Parathyroid adenoma (tissue), 2 donors: ENCODE results near the gene ITGB3.
"Not testable (repeated sequence)": the region's sequence is repeated elsewhere in the genome, so short reads cannot be mapped to it uniquely, and the experiment has no call there.

Experiments used
- H2AFZ ChIP-seq: fragments of 300-600 bp; sonication (generic); one replicate; pipeline ENCODE4 v1.7.0; 2017; ENCODE audit warnings: antibody characterized with exemption, mild to moderate bottlenecking
- H3K27ac ChIP-seq: fragments of 300-600 bp; sonication (generic); one replicate; pipeline ENCODE4 v1.7.0; 2017
- H3K27me3 ChIP-seq: fragments of 300-600 bp; sonication (generic); one replicate; pipeline ENCODE4 v1.7.0; 2017; ENCODE audit warnings: low read length; ENCODE audit not compliant: control insufficient read depth, insufficient read depth
- H3K36me3 ChIP-seq: fragments of 300-600 bp; sonication (generic); one replicate; pipeline ENCODE4 v1.7.0; 2017; ENCODE audit warnings: low read length; ENCODE audit not compliant: control insufficient read depth, insufficient read depth
- H3K4me1 ChIP-seq: fragments of 300-600 bp; sonication (generic); one replicate; pipeline ENCODE4 v1.7.0; 2017; ENCODE audit warnings: control low read depth
- H3K4me2 ChIP-seq: fragments of 300-600 bp; sonication (generic); one replicate; pipeline ENCODE4 v1.7.0; 2017; ENCODE audit warnings: low read length
- H3K4me3 ChIP-seq: fragments of 300-600 bp; sonication (generic); one replicate; pipeline ENCODE4 v1.7.0; 2017; ENCODE audit warnings: low read depth, low read length
- H3K79me2 ChIP-seq: fragments of 300-600 bp; sonication (generic); one replicate; pipeline ENCODE4 v1.7.0; 2017; ENCODE audit warnings: control low read depth
- H3K9ac ChIP-seq: fragments of 300-600 bp; sonication (generic); one replicate; pipeline ENCODE4 v1.7.0; 2017; ENCODE audit warnings: mild to moderate bottlenecking
- H3K9me3 ChIP-seq: fragments of 300-600 bp; sonication (generic); one replicate; pipeline ENCODE4 v1.7.0; 2017; ENCODE audit warnings: low read length; ENCODE audit not compliant: control insufficient read depth
- CTCF ChIP-seq: fragments of 300-600 bp; sonication (generic); IDR thresholded peaks from one replicate; pipeline ENCODE4 v1.7.0; 2017; ENCODE audit warnings: antibody characterized with exemption, mild to moderate bottlenecking
- donor health status: primary hyperparathyroidism.

Gene ITGB3

DNA sequence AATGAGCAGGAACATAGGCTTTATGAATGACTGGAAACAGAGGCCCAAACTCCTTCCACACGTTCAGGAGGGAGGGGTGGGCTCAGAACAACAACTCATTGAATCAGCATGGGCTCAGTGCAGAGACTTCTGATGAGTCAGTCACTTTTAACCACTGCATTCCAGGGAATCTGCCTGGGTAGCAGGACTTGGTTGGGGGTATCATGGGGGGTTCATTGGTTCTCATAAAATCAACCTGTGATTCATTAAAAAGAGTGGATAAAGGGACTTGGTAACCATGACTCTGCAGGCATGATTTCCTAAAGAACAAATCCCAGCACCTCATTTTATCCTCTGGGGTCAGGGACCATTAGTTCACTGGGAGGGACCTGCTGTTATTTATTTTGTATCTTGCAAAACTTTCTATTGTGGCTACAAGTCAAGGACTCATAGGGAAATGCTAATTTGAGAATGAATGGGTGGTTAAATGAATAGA, 13.8 kb downstream of the ITGB3 start:
- no peaks in the 10 kb centered on the region for H3K27me3 ChIP-seq
- H3K4me1 ChIP-seq, result peaks cover 3% of the 10 kb centered on the region
- no peak for TF ChIP-seq CTCF
- H3K4me3 ChIP-seq, result no peak overlapping the region
- no peak overlapping the region for H3K4me2 ChIP-seq
- H3K79me2 ChIP-seq, result peaks cover under 1% of the 10 kb centered on the region
- no peaks in the 10 kb centered on the region for H3K9me3 ChIP-seq
- H3K27ac ChIP-seq, result no peak overlapping the region
- H3K36me3 ChIP-seq, result no peaks in the 10 kb centered on the region
- H3K9ac ChIP-seq, result no peak overlapping the region
- peak overlapping the region; percentile 11 for H2AFZ ChIP-seq

DNA sequence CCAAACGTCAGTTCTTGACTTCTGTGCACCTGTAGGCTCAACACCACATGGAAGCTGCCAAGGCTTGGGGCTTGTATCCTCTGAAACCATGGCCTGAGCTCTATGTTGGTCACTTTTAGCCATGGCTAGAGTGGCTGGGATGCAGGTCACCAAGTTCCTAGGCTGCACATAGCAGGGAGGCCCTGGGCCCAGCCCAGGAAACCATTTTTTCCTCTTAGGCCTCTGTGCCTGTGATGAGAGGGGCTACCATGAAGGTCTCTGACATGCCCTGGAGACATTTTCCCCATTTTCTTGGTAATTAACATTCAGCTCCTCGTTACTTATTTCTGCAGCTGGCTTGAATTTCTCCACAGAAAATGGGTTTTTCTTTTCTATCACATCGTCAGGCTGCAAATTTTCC, 15.3 kb downstream of the ITGB3 start:
- peaks cover 15% of the 10 kb centered on the region for H3K4me1 ChIP-seq
- not testable (repeated sequence) for H3K4me3 ChIP-seq, H3K27ac ChIP-seq, H3K27me3 ChIP-seq, H3K79me2 ChIP-seq, H3K4me2 ChIP-seq, H3K9me3 ChIP-seq, H3K36me3 ChIP-seq, H3K9ac ChIP-seq, H2AFZ ChIP-seq

DNA sequence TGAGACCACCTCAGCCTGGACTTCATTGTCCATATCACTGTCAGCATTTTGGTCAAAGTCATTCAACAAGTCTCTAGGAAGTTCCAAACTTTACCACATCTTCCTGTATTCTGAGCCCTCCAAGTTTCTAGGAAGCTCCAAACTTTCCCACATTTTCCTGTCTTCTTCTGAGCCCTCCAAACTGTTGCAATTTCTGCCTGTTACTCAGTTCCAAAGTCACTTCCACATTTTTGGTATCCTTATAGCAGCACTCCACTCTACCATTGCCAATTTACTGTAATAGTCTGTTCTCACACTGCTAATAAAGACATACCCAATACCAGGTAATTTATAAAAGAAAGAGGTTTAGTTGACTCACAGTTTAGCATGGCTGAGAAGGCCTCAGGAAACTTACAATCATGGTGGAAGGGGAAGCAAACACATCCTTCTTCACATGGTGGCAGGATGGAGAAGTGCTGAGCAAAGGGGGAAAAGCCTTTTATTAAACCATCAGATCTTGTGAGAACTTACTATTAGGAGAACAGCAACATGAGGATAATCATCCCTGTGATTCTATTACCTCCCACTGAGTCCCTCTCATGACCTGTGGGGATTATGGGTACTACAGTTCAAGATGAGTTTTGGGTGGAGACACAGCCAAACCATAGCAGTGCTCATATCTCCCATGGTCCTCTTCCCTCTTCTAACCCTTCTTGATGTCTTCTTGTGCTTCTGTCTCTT, 16.1 kb downstream of the ITGB3 start:
- H3K79me2 ChIP-seq, H3K4me3 ChIP-seq, H3K4me2 ChIP-seq, H3K27me3 ChIP-seq, H3K9me3 ChIP-seq, H3K27ac ChIP-seq, H3K9ac ChIP-seq, H2AFZ ChIP-seq, H3K36me3 ChIP-seq: not testable (repeated sequence)
- peaks cover 21% of the 10 kb centered on the region for H3K4me1 ChIP-seq

GRCh38 chr17:47270946-47271705, 17.5 kb downstream of the ITGB3 start:
- H3K36me3 ChIP-seq, result no peaks in the 10 kb centered on the region
- no peak overlapping the region for H3K4me2 ChIP-seq
- no peak for TF ChIP-seq CTCF
- H2AFZ ChIP-seq, result no peak overlapping the region
- no peaks in the 10 kb centered on the region for H3K79me2 ChIP-seq
- no peak overlapping the region for H3K9ac ChIP-seq
- H3K9me3 ChIP-seq, result no peaks in the 10 kb centered on the region
- no peak overlapping the region for H3K4me3 ChIP-seq
- peaks cover 35% of the 10 kb centered on the region for H3K4me1 ChIP-seq
- H3K27me3 ChIP-seq, result no peaks in the 10 kb centered on the region
- H3K27ac ChIP-seq, result no peak overlapping the region

DNA sequence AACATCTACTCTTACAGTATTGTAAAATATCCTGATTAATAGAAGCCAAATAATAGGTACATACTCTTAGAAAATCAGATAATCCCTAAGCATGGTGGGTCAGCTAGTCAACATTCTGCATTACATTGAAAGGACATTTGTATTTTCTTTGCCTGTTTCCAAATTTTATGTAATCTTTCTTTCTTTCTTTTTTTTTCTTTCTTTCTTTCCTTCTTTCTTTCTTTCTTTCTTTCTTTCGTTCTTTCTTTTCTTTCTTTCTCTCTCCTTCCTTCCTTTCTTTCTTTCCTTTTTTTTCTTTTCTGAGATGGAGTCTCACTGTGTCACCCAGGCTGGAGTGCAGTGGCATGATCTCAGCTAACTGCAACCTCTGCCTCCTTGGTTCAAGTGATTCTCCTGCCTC, 18.9 kb downstream of the ITGB3 start:
- TF ChIP-seq CTCF, result no peak

More for the DNA sequence above, 18.9 kb downstream of the ITGB3 start:
- H3K4me3 ChIP-seq, result no peak overlapping the region
- no peak overlapping the region for H3K9ac ChIP-seq
- H3K36me3 ChIP-seq, result no peaks in the 10 kb centered on the region
- no peaks in the 10 kb centered on the region for H3K79me2 ChIP-seq
- H3K9me3 ChIP-seq, result no peaks in the 10 kb centered on the region
- no peaks in the 10 kb centered on the region for H3K27me3 ChIP-seq
- H3K4me2 ChIP-seq, result no peak overlapping the region
- no peak overlapping the region for H3K27ac ChIP-seq
- no peak overlapping the region for H2AFZ ChIP-seq
- H3K4me1 ChIP-seq, result peaks cover 46% of the 10 kb centered on the region
